NB4 (cell line): ENCODE measurements around the gene PEAK3.

Source experiments
- MYC ChIP-seq: IDR thresholded peaks from 2 replicates; pipeline ENCODE4 v1.6.1; 2011; ENCODE audit warnings: low read depth, low read length
- POLR2A ChIP-seq: IDR thresholded peaks from 2 replicates; pipeline ENCODE4 v1.6.1; 2011; ENCODE audit warnings: mild to moderate bottlenecking; ENCODE audit not compliant: insufficient read length; ENCODE audit errors: extremely low read depth
- TF ChIP-seq, protein P1 (sequence below): IDR thresholded peaks from 2 replicates; pipeline ENCODE4 v1.6.1; 2011; ENCODE audit warnings: low read depth, low read length

GRCh38 chr19:2246014-2246620 lies 35.9 kb downstream of the PEAK3 start:
- TF ChIP-seq, protein P1, sequence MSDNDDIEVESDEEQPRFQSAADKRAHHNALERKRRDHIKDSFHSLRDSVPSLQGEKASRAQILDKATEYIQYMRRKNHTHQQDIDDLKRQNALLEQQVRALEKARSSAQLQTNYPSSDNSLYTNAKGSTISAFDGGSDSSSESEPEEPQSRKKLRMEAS, result no peak
- TF ChIP-seq MYC (no peak), POLR2A (no peak)
